ENCODE results near the gene CLDN9. TPM values are rescaled to one million over a fixed set of nuclear protein-coding genes. Genes with fewer than 3 reads are reported as not detected.

CLDN9 gene
- total and polyA plus RNA-seq, 9 of the 15 experiments (the other 6 are each of a cell fraction or from before 2014, with no cell fraction given), result 0.12 to 0.44 (median 0.22) TPM; not detected in 4

DNA sequence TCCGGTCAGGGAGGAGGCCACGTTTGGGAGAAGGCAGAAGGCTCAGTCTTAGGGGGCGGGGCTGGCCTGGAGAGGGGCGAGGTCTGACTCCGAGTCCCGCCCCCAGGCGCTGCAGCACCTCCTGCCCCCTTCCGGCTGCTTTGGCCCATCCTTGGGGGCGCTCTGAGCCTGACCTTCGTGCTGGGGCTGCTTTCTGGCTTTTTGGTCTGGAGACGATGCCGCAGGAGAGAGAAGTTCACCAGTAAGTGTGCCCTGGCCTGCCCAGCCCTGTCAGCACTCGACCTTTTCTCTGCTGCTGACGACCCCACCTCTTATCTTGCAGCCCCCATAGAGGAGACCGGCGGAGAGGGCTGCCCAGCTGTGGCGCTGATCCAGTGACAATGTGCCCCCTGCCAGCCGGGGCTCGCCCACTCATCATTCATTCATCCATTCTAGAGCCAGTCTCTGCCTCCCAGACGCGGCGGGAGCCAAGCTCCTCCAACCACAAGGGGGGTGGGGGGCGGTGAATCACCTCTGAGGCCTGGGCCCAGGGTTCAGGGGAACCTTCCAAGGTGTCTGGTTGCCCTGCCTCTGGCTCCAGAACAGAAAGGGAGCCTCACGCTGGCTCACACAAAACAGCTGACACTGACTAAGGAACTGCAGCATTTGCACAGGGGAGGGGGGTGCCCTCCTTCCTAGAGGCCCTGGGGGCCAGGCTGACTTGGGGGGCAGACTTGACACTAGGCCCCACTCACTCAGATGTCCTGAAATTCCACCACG, 8.9 kb downstream of the CLDN9 start:
- ATAC-seq (peak; percentile 77), FAIRE-seq (peak; percentile 61), DNase-seq (ENCODE audit: extremely low read depth in 1 of 4, low spot score in 3 of 4) (peak; percentile 71 to 91 (median 78))
- peak overlapping the region; percentile 82 for H3K4me3 ChIP-seq
- in situ Hi-C loops (cut with MboI), result no loop called here
- BruUV-seq (replicated peaks), result no TSS peak
- peak overlapping the region; percentile 90 for H3K27ac ChIP-seq (ENCODE audit: extremely low read depth, low read depth, low read length)
- peaks cover 42% of the 10 kb centered on the region for H3K79me2 ChIP-seq (ENCODE audit: control insufficient read depth, insufficient read depth, low read length)
- CTCF ChIA-PET (ENCODE audit: low intra/inter-chr PET ratio), result no interaction called here
- H3K27me3 ChIP-seq (ENCODE audit: control insufficient read depth in 2 of 2, insufficient read depth in 2 of 2, low read length in 2 of 2), result no peaks in the 10 kb centered on the region
- H3K9me1 ChIP-seq (ENCODE audit: control insufficient read depth, insufficient read depth, low read length), result peaks cover 2% of the 10 kb centered on the region
- intact Hi-C loops (cut with micrococcal nuclease), result loop anchor here (10.0 kb wide), 1 partner anchor 57 kb away; the partner anchor contains the start of genes KREMEN2 and PAQR4
- no peaks in the 10 kb centered on the region for H3K9me3 ChIP-seq (replicated peaks; ENCODE audit: control insufficient read depth, insufficient read depth, low read depth, low read length)
- no peak overlapping the region; the same call in 1 of the 2 replicates for H2AFZ ChIP-seq (ENCODE audit: low read depth, low read length)
- H3K4me1 ChIP-seq (replicated peaks in 1 of 2; ENCODE audit: control insufficient read depth in 2 of 2, insufficient read depth in 2 of 2, low read length in 2 of 2), result peaks cover 30 to 87% of the 10 kb centered on the region in 2 experiments
- peaks cover 30% of the 10 kb centered on the region; the same call in 2 of the 3 replicates for H3K36me3 ChIP-seq (ENCODE audit: control insufficient read depth, insufficient read depth, low read length)
- 3% methylated on average over 24 of the region's 25 CpGs for WGBS (ENCODE audit: insufficient coverage, low coverage, missing lambda C conversion rate)
- peaks cover 28% of the 10 kb centered on the region for H4K20me1 ChIP-seq (replicated peaks; ENCODE audit: control insufficient read depth, insufficient read depth, low read length)
- H3K9ac ChIP-seq (ENCODE audit: insufficient read depth in 1 of 2, low read depth in 2 of 2, low read length in 2 of 2), result peak overlapping the region; percentile 88 to 94
- peak overlapping the region; percentile 83 for H3K4me2 ChIP-seq (ENCODE audit: insufficient read depth, low read length)
- POLR2A ChIA-PET, result interaction anchor here (0.6 to 3.3 kb wide), 8 partner anchors 9 to 555 kb away, joined by 3 to 29 read pairs (median 6); no protein-coding TSS in a partner anchor
- TF ChIP-seq KHSRP (IDR thresholded peaks at IDR 0.05) (no peak), ZNF57 (CRISPR knock-in tag; IDR thresholded peaks at IDR 0.05) (no peak), RAD21 (CRISPR knock-in tag; conservative IDR thresholded peaks at IDR 0.05 in 1 of 2, IDR thresholded peaks at IDR 0.05 in 1 of 2) (peak; percentile 36 to 37; a peak in 3 of 4 replicates), KLF6 (CRISPR knock-in tag; IDR thresholded peaks at IDR 0.05; ENCODE audit: borderline replicate concordance) (no peak), TBP (optimal IDR thresholded peaks at IDR 0.05; ENCODE audit: low read depth, low read length) (no peak), SNRNP70 (optimal IDR thresholded peaks at IDR 0.05; ENCODE audit: low read depth, low read length) (no peak), RB1 (IDR thresholded peaks at IDR 0.05; ENCODE audit: low read depth) (peak; percentile 43; the same call in 1 of the 2 replicates), RBM34 (IDR thresholded peaks at IDR 0.05; ENCODE audit: borderline replicate concordance, insufficient read depth, low read length) (no peak), ZNF197 (CRISPR knock-in tag; IDR thresholded peaks at IDR 0.05; ENCODE audit: low read depth) (no peak), TAF1 (IDR thresholded peaks at IDR 0.05; ENCODE audit: control insufficient read depth, extremely low read depth, insufficient read depth, low read length, severe bottlenecking) (peak; percentile 22), NBN (IDR thresholded peaks at IDR 0.05; ENCODE audit: low read depth) (no peak), EWSR1 (IDR thresholded peaks at IDR 0.05; ENCODE audit: borderline replicate concordance, low read depth, partially characterized antibody) (no peak), GABPB2 (CRISPR knock-in tag; conservative IDR thresholded peaks at IDR 0.05) (no peak), FOXJ3 (CRISPR knock-in tag; IDR thresholded peaks at IDR 0.05) (no peak), HMGN3 (IDR thresholded peaks at IDR 0.05; ENCODE audit: borderline replicate concordance, extremely low read depth, insufficient read length, low read depth, low read length) (peak; percentile 56)
- TF ChIP-seq, protein P1, sequence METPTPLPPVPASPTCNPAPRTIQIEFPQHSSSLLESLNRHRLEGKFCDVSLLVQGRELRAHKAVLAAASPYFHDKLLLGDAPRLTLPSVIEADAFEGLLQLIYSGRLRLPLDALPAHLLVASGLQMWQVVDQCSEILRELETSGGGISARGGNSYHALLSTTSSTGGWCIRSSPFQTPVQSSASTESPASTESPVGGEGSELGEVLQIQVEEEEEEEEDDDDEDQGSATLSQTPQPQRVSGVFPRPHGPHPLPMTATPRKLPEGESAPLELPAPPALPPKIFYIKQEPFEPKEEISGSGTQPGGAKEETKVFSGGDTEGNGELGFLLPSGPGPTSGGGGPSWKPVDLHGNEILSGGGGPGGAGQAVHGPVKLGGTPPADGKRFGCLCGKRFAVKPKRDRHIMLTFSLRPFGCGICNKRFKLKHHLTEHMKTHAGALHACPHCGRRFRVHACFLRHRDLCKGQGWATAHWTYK (CRISPR knock-in tag; IDR thresholded peaks at IDR 0.05), result no peak
- TF ChIP-seq, protein P2, sequence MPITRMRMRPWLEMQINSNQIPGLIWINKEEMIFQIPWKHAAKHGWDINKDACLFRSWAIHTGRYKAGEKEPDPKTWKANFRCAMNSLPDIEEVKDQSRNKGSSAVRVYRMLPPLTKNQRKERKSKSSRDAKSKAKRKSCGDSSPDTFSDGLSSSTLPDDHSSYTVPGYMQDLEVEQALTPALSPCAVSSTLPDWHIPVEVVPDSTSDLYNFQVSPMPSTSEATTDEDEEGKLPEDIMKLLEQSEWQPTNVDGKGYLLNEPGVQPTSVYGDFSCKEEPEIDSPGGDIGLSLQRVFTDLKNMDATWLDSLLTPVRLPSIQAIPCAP (CRISPR knock-in tag; IDR thresholded peaks at IDR 0.05; ENCODE audit: borderline replicate concordance), result no peak
- TF ChIP-seq, protein P3, sequence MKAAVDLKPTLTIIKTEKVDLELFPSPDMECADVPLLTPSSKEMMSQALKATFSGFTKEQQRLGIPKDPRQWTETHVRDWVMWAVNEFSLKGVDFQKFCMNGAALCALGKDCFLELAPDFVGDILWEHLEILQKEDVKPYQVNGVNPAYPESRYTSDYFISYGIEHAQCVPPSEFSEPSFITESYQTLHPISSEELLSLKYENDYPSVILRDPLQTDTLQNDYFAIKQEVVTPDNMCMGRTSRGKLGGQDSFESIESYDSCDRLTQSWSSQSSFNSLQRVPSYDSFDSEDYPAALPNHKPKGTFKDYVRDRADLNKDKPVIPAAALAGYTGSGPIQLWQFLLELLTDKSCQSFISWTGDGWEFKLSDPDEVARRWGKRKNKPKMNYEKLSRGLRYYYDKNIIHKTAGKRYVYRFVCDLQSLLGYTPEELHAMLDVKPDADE (conservative IDR thresholded peaks at IDR 0.05; ENCODE audit: control insufficient read depth, low read depth, low read length), result 0 out of 2 replicates have a peak, but pooled peaks have one; percentile 49
